K562 treated with DMSO at 1 percent for 12 hours (cell line): Measurements from ENCODE around the gene OR2K2. TPM values are rescaled to one million over a fixed set of nuclear protein-coding genes. Genes with fewer than 3 reads are reported as not detected.

Experiments used
- total RNA-seq: library from RNA; unstranded; fragments of 300-600 nt; gene quantifications from 2 replicates; pipeline ENCODE4 v1.2.3, GENCODE V29; 2022; ENCODE audit not compliant: insufficient read depth

Gene OR2K2, protein sequence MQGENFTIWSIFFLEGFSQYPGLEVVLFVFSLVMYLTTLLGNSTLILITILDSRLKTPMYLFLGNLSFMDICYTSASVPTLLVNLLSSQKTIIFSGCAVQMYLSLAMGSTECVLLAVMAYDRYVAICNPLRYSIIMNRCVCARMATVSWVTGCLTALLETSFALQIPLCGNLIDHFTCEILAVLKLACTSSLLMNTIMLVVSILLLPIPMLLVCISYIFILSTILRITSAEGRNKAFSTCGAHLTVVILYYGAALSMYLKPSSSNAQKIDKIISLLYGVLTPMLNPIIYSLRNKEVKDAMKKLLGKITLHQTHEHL
- total RNA-seq = not detected in 2 replicates

GRCh38 chr9:111330124-111330523 lies at the start of gene OR2K2:
OR2K2 (minus strand) TSS chr9:111330224; CDS start chr9:111328433, 1,791 bp downstream.

Other genes starting within 250 kb of the OR2K2 start
- 11.4 and 33.9 TPM in 2 replicates for gene ECPAS, start 154.2 kb upstream of the OR2K2 start, total RNA-seq
- not detected in 2 replicates for gene ZNF483, start 195.0 kb upstream of the OR2K2 start, total RNA-seq